HG02571 (cell line): ENCODE data around the gene ST6GAL1.
"Not testable (repeated sequence)": the region's sequence is repeated elsewhere in the genome, so short reads cannot be mapped to it uniquely, and the experiment has no call there.

Source experiments
- ATAC-seq: cut with Tn5 transposase; IDR thresholded peaks from one replicate; pipeline ENCODE4 v1.9.1; 2021; ENCODE audit warnings: mild to moderate bottlenecking, moderate library complexity; ENCODE audit not compliant: unreplicated experiment

Gene ST6GAL1

GRCh38 chr3:186930143-186930640 is at the start of gene ST6GAL1:
ST6GAL1 (plus strand) TSS chr3:186930526; CDS start chr3:187042704, 112,178 bp downstream.
- ATAC-seq, result peak; percentile 55

DNA sequence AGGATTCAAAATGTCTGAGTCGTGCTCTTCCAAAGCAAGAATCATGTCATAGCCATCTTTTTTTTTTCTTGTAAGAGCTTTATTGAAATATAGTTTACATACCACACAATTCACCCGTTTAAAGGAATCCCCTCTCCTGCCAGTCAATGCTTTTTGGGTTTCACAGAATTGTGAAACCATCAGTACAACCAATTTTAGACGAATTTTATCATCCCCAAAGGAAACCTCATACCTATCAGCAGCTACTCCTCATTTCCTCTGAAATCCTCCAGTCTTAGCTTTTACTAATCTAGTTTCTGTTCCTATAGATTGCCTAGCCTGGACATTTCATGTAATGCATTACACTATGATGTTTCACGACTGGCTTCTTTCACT is 48.2 kb upstream of the ST6GAL1 start:
- ATAC-seq, result no peak

GRCh38 chr3:186882881-186883685 is 47.2 kb upstream of the ST6GAL1 start:
- ATAC-seq, result no peak

DNA sequence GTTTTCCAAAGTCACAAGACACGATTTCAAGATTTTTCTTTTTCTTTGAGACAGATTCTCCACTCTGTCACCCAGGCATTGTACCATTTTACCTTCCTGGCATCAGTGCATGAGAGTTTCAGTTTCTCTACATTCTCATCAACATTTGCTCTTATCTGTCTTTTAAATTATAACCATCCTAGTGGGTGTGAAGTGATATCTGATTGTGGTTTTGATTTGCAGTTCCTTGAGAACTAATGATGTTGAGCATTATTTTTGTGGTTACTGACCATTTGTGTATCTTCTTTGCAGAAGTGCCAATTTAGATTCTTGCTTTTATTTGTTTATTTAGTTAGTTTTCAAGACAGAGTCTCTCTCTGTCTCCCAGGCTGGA is 46.7 kb upstream of the ST6GAL1 start:
- no peak for ATAC-seq

GRCh38 chr3:186884868-186885267 is 45.5 kb upstream of the ST6GAL1 start:
- not testable (repeated sequence) for ATAC-seq

GRCh38 chr3:186886202-186886981 is 43.9 kb upstream of the ST6GAL1 start:
- no peak for ATAC-seq

- not testable (repeated sequence) for ATAC-seq
Observed at GRCh38 chr3:186887507-186887938, 42.8 kb upstream of the ST6GAL1 start.

DNA sequence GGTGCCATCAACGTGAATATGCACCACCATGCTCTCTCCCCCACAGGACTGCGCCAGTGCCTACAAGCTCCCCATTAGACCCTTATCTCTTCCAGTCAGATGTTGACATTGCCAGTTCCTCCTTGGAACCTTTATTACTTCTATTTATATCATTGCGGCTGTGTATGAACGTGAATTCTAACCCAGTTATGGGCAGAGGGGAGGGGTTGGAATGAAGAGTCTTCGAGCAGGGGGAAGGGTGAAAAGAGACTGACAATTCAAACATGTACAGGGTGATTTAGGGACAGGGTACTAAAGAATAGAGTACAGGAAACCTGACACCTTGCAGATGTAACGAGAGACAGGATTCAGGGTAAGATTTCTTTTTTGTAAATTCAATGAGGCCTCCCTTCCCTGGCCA is 41.8 kb upstream of the ST6GAL1 start:
- ATAC-seq, result no peak

GRCh38 chr3:186889698-186890097 is 40.6 kb upstream of the ST6GAL1 start:
- not testable (repeated sequence) for ATAC-seq

DNA sequence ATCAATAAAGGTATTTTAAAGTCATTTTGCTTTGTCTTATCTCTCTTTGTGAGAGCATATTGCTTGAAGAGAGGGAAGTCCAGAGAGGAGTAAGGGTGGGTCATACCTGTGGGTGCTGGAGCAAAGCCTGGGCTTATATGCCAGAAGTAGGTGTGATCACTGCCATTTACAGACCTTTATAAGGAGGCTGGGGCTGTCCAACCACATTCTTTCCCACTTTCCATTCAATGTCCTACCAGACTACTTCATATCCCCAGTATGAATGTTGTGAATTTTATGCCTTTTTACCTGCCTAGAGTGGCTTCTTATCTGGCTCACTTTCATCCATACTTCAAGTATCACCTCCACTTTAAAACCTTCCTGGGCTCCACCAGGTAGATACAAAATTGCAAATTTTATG is 39.4 kb upstream of the ST6GAL1 start:
- no peak for ATAC-seq

DNA sequence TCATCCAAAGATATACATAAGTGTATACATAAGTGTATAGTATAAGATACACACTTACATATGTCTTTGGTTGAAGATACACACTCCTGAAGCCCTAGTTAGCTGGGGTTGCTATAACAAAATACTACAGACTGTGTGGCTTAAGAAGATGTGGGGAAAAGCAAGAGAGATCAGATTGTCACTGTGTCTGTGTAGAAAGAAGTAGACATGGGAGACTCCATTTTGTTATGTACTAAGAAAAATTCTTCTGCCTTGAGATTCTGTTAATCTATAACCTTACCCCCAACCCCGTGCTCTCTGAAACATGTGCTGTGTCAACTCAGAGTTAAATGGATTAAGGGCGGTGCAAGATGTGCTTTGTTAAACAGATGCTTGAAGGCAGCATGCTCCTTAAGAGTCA is 37.3 kb upstream of the ST6GAL1 start:
- ATAC-seq, result not testable (repeated sequence)

DNA sequence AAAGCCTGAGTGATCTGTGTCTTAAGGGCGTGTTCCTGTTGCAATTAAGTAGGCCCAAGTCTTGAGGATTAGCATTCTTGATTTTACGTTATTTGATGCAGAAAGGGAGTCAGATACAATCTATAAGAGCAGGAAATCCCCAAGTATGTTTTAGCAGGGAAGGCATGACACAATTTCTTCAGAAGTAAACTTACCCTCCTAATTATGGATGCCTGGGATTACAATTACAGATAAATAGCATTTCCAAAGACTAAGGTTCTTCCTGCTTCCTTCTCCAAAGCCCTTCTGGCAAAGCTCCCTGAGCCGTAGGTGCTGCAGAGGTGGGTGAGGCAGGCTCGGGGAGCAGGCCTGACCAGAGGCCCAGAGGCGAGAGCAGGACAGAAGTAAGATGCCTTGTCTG is 34.9 kb upstream of the ST6GAL1 start:
- ATAC-seq, result no peak

DNA sequence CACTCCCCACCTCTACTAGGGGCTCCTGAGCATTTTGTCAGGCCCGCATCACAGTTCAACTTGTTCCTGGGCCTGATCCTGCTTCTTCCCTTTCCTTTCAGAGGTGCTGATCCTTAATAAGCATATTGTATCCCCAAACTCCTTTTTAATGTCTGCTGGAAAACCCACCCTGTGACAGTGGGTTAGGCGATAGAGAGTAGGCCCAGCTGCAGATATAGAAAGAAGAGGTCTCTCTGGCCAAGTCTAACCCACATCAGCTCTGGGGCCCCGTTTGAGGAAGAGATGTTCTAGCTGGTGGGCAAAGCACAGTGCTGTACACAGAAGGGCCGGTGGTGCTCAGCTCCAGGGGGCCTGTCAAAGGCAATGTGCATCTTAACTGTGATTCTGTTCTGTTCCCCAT is 34.3 kb upstream of the ST6GAL1 start:
- ATAC-seq, result no peak

GRCh38 chr3:186896875-186897274 is 33.5 kb upstream of the ST6GAL1 start:
- no peak for ATAC-seq

DNA sequence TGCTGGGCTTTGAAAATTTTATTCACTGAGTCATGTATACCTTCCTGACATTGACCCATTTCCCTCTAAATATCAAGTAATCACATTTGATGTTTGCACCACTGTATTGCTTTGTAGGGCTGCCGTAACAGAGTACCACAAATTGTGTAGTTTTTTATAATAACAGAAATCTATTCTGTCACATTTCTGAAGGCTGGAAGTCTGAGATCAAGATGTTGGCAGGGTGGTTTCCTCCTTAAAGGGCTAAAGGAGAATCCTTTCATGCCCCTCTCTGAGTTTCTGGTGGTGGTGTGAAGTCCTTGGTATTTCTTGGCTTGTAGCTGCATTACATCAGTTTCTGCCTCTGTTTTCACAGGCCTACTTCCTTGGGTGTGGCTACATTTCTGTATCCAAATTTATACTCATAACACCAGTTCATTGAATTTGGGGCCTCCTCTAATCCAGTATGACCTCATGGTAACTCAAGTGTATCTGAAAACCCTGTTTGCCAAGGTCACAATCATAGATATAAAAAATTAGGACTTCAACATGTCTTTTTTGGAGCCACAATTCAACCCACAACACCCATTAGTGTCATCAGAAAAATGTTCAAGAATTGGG is 29.1 kb upstream of the ST6GAL1 start:
- no peak for ATAC-seq

DNA sequence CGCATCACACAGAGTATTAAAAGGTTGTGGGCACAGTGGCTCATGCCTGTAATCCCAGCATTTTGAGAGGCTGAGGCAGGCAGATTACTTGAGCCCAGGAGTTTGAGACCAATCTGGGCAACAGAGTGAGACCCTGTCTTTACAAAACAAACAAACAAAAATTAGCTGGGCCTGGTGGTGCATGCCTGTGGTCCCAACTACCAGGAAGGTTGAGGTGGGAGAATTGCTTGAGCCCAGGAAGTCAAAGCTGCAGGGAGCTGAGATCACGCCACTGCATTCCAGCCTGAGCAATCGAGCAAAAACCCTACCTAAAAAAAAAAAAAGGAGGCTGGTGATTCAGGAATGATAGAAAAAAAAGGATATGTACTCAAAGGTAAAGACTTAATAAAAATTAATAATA is 28.2 kb upstream of the ST6GAL1 start:
- no peak for ATAC-seq

GRCh38 chr3:186902713-186903112 is 27.6 kb upstream of the ST6GAL1 start:
- no peak for ATAC-seq

DNA sequence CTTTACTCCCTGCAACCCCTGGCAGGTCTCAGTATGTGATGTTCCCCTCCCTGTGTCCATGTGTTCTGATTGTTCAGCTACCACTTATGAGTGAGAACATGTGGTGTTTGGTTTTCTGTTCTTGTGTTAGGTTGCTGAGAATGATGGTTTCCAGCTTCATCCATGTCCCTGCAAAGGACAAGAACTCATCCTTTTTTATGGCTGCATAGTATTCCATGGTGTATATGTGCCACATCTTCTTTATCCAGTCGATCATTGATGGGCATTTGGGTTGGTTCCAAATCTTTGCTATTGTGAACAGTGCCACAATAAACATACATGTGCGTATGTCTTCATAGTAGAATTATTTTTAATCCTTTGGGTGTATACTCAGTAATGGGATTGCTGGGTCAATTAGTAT is 26.6 kb upstream of the ST6GAL1 start:
- ATAC-seq, result not testable (repeated sequence)

- not testable (repeated sequence) for ATAC-seq
Observed at GRCh38 chr3:186907075-186907474, 23.3 kb upstream of the ST6GAL1 start.

DNA sequence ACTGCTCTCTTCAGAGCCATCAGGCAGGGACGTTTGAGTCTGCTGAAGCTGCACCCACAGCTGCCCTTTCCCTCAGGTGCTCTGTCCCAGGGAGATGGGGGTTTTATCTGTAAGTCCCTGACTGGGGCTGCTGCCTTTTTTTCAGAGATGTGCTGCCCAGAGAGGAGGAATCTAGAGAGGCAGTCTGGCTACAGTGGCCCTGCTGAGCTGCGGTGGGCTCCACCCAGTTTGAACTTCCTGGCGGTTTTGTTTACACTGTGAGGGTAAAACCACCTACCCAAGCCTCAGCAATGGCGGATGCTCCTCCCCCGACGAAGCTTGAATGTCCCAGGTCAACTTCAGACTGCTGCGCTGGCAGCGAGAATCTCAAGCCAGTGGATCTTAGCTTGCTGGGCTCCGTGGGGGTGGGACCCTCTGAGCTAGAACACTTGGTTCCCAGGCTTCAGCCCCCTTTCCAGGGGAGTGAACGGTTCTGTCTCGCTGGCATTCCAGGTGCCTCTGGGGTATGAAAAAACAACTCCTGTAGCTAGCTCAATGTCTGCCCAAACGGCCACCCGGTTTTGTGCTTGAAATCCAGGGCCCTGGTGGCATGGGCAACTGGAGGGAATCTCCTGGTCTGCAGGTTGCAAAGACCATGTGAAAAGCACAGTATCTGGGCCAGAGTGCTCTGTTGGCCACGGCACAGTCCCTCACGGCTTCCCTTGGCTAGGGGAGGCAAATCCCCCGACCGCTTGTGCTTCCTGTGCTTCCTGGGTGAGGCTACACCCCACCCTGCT is 21.1 kb upstream of the ST6GAL1 start:
- ATAC-seq, result no peak
